Smooth muscle cell (in vitro differentiated cells): ENCODE data around the gene PFN2. TPM values are rescaled to one million over a fixed set of nuclear protein-coding genes. Genes with fewer than 3 reads are reported as not detected.
A peak's percentile ranks its signal among the peaks of the same experiment; 100 is the strongest.

ENCODE experiments used
- DNase-seq: peaks from one replicate; lab custom pipeline; 2025; ENCODE audit not compliant: unreplicated experiment; lab: John Stamatoyannopoulos, UW
- H2AFZ ChIP-seq: fragments of 200-600 bp; sonication (generic); 2 replicates; pipeline ENCODE4 v1.6.0; 2016; ENCODE audit warnings: antibody characterized with exemption, low read depth, mild to moderate bottlenecking
- H3F3A ChIP-seq: fragments of 200-600 bp; sonication (generic); 2 replicates; pipeline ENCODE4 v1.6.0; 2017; ENCODE audit warnings: antibody characterized with exemption, low read depth
- H3K27ac ChIP-seq: fragments of 200-600 bp; sonication (generic); 2 replicates; pipeline ENCODE4 v1.5.1; 2016; ENCODE audit warnings: low read depth, mild to moderate bottlenecking
- H3K27me3 ChIP-seq: fragments of 200-600 bp; sonication (generic); 2 replicates; pipeline ENCODE4 v1.6.1; 2016; ENCODE audit warnings: low read depth, mild to moderate bottlenecking
- H3K36me3 ChIP-seq: fragments of 200-600 bp; sonication (generic); 2 replicates; pipeline ENCODE4 v1.5.1; 2016; ENCODE audit warnings: low read depth
- H3K4me1 ChIP-seq: fragments of 200-600 bp; sonication (generic); 2 replicates; pipeline ENCODE4 v1.5.1; 2016; ENCODE audit warnings: low read depth
- H3K4me2 ChIP-seq: fragments of 200-600 bp; sonication (generic); 2 replicates; pipeline ENCODE4 v1.6.0; 2016; ENCODE audit warnings: mild to moderate bottlenecking
- H3K4me3 ChIP-seq: fragments of 200-600 bp; sonication (generic); 2 replicates; pipeline ENCODE4 v1.5.1; 2016; ENCODE audit warnings: mild to moderate bottlenecking
- H3K79me2 ChIP-seq: fragments of 200-600 bp; sonication (generic); 2 replicates; pipeline ENCODE4 v1.6.0; 2016; ENCODE audit warnings: low read depth, mild to moderate bottlenecking
- H3K9ac ChIP-seq: fragments of 200-600 bp; sonication (generic); 2 replicates; pipeline ENCODE4 v1.6.0; 2016; ENCODE audit warnings: low read depth
- H3K9me3 ChIP-seq: fragments of 200-600 bp; sonication (generic); replicated peaks from 2 replicates; pipeline ENCODE4 v1.5.1; 2016; ENCODE audit warnings: low read depth
- H4K20me1 ChIP-seq: fragments of 200-600 bp; sonication (generic); 2 replicates; pipeline ENCODE4 v1.6.0; 2016; ENCODE audit warnings: low read depth
- WGBS: methylation state at CpG from one replicate; pipeline ENCODE4 v1.1.7; 2016; ENCODE audit warnings: low lambda C conversion rate; 5-methylcytosine and 5-hydroxymethylcytosine counted together
- polyA plus RNA-seq: library from polyadenylated mRNA; unstranded; fragments of >200 nt; fragmentation: Nextera tagmentation; extraction: Ambion mirVana; gene quantifications from 2 replicates; pipeline ENCODE4 v1.2.1, GENCODE V29; 2016
- total RNA-seq: library from RNA; depleted of rRNA; stranded (reverse); fragments of >200 nt; gene quantifications from 2 replicates; pipeline ENCODE4 v1.2.3, GENCODE V29; 2014
- TF ChIP-seq, protein P1 (sequence below): fragments of 200-600 bp; sonication (generic); IDR thresholded peaks from 2 replicates; pipeline ENCODE4 v1.5.1; 2017; ENCODE audit warnings: borderline replicate concordance, mild to moderate bottlenecking, antibody characterized with exemption; ENCODE audit not compliant: insufficient read depth, poor library complexity, severe bottlenecking

Gene PFN2, protein sequence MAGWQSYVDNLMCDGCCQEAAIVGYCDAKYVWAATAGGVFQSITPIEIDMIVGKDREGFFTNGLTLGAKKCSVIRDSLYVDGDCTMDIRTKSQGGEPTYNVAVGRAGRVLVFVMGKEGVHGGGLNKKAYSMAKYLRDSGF
- total RNA-seq: 255 and 265 TPM in 2 replicates
- 209 and 239 TPM in 2 replicates for polyA plus RNA-seq

DNA sequence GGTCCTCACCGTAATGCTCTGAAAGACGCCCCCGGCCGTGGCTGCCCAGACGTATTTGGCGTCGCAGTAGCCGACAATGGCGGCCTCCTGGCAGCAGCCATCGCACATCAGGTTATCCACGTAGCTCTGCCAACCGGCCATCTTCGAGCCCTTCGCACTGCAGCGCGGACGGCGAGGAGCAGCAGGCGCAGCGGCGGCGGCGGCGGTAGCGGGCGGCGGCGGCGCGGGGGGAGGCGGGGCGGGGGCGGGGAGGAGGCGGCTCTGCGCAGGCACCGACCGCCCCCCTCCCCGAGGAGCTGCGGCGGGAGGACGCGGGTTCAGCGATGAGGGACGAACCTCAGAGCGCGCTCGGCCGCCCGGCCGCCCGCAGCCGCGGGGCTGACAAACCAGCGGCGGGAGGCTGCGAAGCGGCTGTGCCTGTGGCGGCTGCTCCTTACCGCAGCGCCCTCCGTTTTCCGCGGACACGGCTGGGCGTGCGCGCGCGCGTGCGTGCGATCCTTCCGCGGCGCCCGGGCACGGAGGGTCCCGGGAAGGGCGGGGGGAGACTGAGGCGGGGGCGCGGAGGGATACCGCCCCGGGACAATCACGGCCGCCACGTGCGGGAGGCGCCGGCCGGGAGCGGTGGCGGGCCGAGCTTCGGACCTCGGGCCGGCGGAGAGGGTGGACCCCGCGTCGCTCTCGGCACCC lies at the start of gene PFN2:
TSS of gene PFN2 (minus strand) at position 180 of the 687 bp plus-strand sequence. CDS start at position 141, 39 bp downstream.
- peaks cover 4% of the 10 kb centered on the region for H3F3A ChIP-seq
- peak within 1 kb of the TSS; percentile 78 for H3K4me3 ChIP-seq
- whole genome bisulfite sequencing: under 1% methylated on average over 22 of the region's 102 CpGs
- peak within 1 kb of the TSS; percentile 91 for H3K27ac ChIP-seq
- peaks cover 29% of the 10 kb centered on the region for H4K20me1 ChIP-seq
- peak; percentile 70 for DNase-seq
- TF ChIP-seq, protein P1, sequence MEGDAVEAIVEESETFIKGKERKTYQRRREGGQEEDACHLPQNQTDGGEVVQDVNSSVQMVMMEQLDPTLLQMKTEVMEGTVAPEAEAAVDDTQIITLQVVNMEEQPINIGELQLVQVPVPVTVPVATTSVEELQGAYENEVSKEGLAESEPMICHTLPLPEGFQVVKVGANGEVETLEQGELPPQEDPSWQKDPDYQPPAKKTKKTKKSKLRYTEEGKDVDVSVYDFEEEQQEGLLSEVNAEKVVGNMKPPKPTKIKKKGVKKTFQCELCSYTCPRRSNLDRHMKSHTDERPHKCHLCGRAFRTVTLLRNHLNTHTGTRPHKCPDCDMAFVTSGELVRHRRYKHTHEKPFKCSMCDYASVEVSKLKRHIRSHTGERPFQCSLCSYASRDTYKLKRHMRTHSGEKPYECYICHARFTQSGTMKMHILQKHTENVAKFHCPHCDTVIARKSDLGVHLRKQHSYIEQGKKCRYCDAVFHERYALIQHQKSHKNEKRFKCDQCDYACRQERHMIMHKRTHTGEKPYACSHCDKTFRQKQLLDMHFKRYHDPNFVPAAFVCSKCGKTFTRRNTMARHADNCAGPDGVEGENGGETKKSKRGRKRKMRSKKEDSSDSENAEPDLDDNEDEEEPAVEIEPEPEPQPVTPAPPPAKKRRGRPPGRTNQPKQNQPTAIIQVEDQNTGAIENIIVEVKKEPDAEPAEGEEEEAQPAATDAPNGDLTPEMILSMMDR: no peak
- H3K4me2 ChIP-seq: peak within 1 kb of the TSS; percentile 94
- peak within 1 kb of the TSS; percentile 83 for H2AFZ ChIP-seq
- H3K27me3 ChIP-seq: no peaks in the 10 kb centered on the region
- no peaks in the 10 kb centered on the region for H3K36me3 ChIP-seq
- peaks cover 39% of the 10 kb centered on the region for H3K4me1 ChIP-seq
- peak within 1 kb of the TSS; percentile 88 for H3K9ac ChIP-seq
- H3K9me3 ChIP-seq: no peaks in the 10 kb centered on the region
- peaks cover 48% of the 10 kb centered on the region for H3K79me2 ChIP-seq

DNA sequence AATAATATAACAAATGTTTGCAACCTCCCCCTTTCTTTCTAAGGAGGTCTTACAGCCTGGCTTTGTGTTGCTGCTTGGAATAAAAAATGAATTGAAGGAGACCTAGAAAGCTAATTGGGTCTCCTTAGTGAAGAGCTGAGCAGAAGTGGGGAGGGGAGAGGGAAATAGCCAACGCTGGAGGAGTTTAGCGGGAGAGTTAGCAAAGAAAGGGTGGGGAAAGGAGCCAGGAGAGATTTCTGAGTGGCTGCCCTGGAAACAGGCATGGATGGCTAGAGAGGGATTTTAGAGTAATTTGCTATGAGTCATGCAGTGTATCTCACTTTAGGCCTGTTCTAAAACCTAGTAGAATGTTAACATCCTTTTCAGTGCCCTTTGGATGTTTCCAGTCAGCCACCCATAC lies 45.2 kb upstream of the PFN2 start:
- TF ChIP-seq, protein P1: no peak
- no peaks in the 10 kb centered on the region for H3K9me3 ChIP-seq
- 35% methylated on average over 2 of the region's 2 CpGs for WGBS
- no peak overlapping the region for H3K9ac ChIP-seq
- H3K27ac ChIP-seq: no peak overlapping the region
- no peak for DNase-seq
- peaks cover 3% of the 10 kb centered on the region for H3F3A ChIP-seq
- H2AFZ ChIP-seq: no peak overlapping the region
- no peaks in the 10 kb centered on the region for H3K36me3 ChIP-seq
- H3K4me1 ChIP-seq: peaks cover 4% of the 10 kb centered on the region
- H3K27me3 ChIP-seq: no peaks in the 10 kb centered on the region
- no peaks in the 10 kb centered on the region for H4K20me1 ChIP-seq
- H3K4me2 ChIP-seq: no peak overlapping the region
- H3K4me3 ChIP-seq: no peak overlapping the region
- H3K79me2 ChIP-seq: no peaks in the 10 kb centered on the region

DNA sequence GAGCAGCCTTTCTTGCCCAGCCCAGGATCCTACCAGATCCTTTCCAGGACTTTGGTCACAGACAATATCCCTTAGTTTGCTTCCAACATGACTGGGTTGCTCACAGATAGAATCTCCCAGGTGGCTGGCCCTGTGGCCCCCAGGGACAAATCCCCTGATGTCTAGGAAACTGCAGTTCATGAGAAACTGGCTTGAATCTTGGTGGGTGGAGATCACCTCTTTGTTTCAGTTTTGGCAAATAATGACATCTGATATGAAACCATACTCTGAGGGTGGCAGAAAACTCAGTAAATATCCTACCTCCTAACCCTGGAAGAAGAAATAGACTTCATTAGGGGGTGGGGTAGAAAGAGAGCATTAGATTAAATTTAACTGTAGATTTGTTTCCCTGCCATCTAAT lies 44.1 kb upstream of the PFN2 start:
- Histone ChIP-seq H3K79me2 (no peaks in the 10 kb centered on the region), H3K36me3 (no peaks in the 10 kb centered on the region), H3K4me2 (no peak overlapping the region), H3K27ac (no peak overlapping the region), H3K9ac (no peak overlapping the region), H3K4me1 (peaks cover 4% of the 10 kb centered on the region), H3F3A (peaks cover 3% of the 10 kb centered on the region), H3K9me3 (no peaks in the 10 kb centered on the region), H3K4me3 (no peak overlapping the region), H4K20me1 (no peaks in the 10 kb centered on the region), H2AFZ (no peak overlapping the region), H3K27me3 (no peaks in the 10 kb centered on the region)
- DNase-seq: no peak
- TF ChIP-seq, protein P1: no peak
